Lower leg skin (tissue), 3 donors: ENCODE data around the gene JMJD1C.

Source experiments
- CTCF ChIP-seq, 3 donors: fragments of 450-650 bp; IDR thresholded peaks; one replicate each; pipeline ENCODE4 v1.5.1; 2016; ENCODE audit warnings: antibody characterized with exemption in 3 of 3, mild to moderate bottlenecking in 3 of 3, moderate library complexity in 2 of 3
- POLR2A ChIP-seq, 2 donors: fragments of 450-650 bp; IDR thresholded peaks; one replicate each; pipeline ENCODE4 v1.6.1; 2016 to 2017; ENCODE audit warnings: antibody characterized with exemption in 2 of 2, mild to moderate bottlenecking in 1 of 2, moderate library complexity in 1 of 2

- TF ChIP-seq POLR2A (IDR thresholded peaks at IDR 0.05) (no peak), CTCF (IDR thresholded peaks at IDR 0.05) (no peak)
These were observed 14.5 kb upstream of the JMJD1C start for GRCh38 chr10:63480237-63480636.
